Stimulated activated CD8-positive, alpha-beta memory T cell treated with anti-CD3 and anti-CD28 coated beads, Interleukin-2, amount 100 ng/mL, for 48 hours (primary cell): ENCODE results near the gene UBAC1.
"Not testable (repeated sequence)": the region's sequence is repeated elsewhere in the genome, so short reads cannot be mapped to it uniquely, and the experiment has no call there.

ENCODE experiments used
- DNase-seq, 2 donors: peaks; one replicate each; pipeline ENCODE4 v3.0.0-alpha.2; 2020; ENCODE audit warnings: low read depth in 2 of 2

The UBAC1 gene

DNA sequence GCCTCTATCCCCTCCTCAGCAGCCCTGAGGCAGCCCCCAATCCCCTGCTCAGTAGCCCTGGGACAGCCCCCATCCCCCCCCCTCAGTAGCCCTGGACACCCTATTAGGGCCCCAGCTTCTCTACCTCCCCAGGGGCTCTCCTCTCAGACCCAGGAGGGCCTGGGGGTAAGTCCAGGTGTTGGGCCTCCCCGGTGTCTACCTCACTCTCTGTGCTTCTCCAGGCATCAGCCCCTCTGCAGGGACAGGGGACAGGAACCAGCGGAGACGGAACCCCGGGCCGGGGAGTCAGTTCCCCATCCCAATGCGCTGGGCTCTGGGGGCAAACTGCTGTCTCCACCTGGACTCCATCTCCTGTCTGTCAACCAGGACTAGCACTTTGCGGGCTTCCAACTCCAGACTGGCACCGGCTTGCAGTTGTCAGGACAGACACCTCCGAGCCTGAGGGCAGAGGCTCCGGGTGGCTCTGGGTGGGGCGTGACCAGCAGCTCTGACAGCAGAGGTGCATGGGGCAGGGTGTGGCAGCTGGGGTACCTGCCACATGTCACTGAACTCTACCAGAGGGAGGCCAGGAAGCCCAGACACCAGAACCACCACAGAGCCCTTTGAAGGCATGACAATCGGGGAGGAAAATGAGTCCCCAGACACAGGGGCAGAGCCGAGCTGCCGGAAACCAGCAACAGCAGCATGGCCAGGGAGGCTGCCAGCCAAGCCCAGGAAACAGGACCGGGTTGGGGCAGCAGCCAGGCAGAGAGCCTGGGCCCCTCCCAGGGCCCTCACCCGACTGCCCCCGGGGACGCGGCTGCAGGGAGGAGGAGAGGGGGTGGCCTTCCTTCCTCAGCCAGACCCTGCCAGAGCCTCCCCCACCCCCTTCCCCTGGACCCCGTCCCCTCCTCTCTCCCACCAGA is 17.7 kb upstream of the UBAC1 start:
- DNase-seq = no peak

GRCh38 chr9:135976944-135977343 is 15.8 kb upstream of the UBAC1 start:
- no peak for DNase-seq

DNA sequence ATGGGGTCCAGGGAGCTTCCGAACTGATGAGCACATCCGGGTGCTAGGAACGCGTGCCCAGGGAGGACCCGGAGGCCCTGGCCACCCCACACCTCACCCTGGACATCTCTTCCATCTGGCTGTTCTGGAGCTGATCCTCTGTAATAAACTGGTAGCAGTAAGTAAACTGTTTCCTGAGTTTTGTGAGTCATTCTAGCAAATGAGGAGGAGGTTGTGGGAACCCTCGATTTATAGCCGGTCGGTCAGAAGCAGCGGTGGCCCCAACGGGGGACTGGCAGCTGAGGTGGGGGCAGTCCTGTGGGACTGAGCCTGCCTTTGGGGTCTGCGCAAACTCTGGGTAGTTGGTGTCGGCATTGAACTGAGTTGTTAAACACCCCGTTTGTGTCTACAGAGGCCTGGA is 15.4 kb upstream of the UBAC1 start:
- no peak for DNase-seq

DNA sequence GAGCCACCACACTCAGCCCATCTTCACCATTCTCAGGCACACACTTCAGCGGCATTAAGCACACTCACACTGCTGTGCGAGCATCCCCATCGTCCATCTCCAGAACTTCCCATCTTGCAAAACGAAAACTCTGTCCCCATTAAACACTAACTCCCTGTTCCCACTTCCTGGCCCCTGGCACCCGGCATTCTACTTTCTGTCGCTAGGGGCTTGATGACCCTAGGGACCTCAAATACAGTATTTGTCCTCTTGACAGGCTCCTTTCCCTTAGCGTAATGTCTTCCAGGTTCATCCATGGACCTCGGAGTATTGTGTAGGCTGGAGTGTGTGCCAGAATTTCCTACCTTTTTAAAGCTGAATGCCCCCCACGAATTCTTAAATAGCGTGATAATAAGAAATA is 14.7 kb upstream of the UBAC1 start:
- no peak for DNase-seq

DNA sequence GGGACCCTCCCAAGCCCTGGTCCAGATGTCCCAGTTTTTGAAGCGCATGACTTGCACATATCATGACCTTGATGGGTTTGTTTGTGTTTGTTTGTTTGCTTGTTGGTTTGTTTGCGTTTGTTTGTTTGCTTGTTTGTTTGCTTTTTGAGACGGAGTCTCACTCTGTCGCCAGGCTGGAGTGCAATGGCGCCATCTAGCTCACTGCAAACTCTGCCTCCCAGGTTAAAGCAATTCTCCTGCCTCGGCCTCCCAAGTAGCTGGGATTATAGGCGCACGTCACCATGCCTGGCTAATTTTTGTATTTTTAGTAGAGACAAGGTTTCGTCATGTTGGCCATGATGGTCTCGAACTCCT is 13.0 kb upstream of the UBAC1 start:
- DNase-seq = no peak

DNA sequence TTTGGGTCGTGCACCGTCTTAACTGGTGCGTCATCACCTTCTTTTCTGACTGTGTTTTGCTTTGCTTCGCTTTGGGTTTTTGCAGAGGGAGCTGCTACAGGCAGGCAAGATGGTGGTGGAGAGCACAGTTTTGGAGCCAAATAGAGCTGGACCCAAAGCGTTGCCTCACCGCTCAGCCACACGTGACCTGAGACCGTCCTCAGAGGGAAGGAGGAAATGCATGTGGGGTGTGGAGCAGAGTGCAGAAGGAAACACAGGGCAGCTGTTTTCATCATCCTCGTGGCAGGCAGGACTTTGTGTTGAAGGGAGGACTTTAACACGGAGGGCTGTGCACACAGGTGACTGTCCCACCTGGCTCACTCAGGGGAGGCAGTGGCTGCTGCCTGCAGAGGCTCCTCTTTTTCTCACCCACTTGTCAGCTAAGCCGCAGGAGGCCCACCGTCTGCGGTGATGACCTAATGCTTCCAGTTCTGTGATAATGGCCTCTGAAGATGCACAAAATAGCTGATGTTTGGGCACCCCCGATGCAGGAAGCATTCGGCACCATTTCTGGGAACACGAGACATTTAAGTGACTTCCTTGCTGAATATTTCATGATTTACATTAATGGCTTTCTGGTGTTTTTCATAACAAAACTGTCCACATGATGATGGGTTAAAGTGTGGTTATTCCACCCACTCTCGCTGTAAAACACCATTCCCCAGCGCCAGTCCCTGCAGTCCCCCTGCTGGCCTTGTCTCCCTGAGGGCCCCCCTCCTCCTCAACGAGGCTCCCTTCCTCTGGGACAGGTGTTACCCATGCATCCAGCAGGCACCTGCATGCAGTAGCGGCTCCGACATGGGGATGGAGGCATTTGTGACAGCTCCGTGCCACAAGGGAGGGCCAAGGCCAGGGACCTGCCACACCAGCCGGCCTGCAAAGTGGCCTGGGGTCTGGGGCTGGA is 12.4 kb upstream of the UBAC1 start:
- no peak for DNase-seq

GRCh38 chr9:135971892-135972291 is 10.7 kb upstream of the UBAC1 start:
- no peak for DNase-seq

- no peak for DNase-seq
Observed at GRCh38 chr9:135971111-135971766, 10.1 kb upstream of the UBAC1 start.

DNA sequence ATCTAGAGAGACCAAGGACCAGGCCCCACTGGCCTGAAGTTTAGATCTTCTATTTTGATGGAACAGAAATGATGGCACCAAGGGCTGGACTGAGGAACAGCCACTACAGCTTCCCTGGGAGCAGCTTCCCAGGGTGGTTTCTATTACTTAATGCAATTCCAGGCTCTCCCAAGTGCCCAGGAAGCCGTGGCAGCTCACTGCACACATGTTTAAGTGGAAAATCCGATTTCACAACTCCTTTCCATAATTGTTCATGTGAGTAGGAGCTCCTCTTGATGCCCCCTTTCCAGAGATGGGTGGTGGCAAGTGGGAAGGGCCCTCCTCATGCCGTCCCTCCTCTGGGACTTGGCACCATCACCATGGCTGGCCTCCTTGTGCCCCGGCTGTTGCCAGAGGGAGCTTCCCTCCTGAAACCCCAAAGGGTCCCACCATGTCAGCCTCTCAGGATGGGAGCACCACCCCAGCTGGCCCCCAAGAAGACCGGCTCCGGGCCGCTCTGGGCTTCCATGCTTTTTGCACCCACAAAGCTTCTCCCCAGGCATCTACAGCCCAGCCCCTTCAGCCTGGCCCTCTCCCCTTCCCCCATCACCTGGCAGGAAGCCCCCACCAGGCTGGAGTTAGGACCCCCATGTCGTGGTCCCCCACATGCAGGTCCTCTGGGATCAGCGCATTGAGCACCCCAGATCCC is 9.1 kb upstream of the UBAC1 start:
- no peak for DNase-seq

- DNase-seq = no peak
Observed at GRCh38 chr9:135969064-135969683, 8.0 kb upstream of the UBAC1 start.

DNA sequence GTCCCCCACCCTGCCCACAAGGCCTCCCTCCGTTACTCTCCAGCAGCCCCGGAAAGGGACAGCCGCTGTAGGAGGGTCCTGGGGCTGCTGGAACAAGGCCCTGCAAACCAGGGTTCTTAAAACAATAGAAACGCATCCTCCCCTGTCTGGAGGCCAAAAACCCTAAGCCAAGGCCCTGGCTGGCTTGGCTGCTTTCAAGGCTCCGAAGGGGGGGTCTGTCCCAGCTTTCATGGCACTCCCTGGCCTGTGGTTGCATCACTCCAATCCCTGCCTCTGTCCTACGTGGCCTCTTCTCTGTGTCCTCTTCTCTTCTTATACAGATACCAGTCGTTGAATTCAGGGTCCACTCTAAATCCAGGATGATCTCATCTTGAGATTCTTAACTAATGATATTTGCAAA is 7.4 kb upstream of the UBAC1 start:
- no peak for DNase-seq

DNA sequence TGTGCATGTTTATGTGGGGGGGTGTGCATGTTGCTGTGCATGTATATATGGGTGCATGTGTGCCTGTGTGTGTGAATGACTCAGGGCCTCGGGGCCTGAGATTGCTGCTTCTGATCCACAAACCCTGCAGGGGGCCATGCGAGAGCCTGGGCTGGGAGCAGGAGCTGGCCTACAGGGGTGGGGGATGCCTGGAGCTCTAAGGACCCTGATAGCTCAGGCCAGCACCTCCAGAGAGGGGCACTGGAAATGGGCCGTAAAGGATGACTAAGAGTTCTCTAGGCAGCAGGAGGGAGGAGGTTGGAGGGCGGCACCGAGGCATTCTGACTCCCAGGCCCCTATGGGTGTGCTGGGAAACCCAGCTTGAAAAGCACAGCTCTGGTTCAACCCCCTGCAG is 6.9 kb upstream of the UBAC1 start:
- no peak for DNase-seq

DNA sequence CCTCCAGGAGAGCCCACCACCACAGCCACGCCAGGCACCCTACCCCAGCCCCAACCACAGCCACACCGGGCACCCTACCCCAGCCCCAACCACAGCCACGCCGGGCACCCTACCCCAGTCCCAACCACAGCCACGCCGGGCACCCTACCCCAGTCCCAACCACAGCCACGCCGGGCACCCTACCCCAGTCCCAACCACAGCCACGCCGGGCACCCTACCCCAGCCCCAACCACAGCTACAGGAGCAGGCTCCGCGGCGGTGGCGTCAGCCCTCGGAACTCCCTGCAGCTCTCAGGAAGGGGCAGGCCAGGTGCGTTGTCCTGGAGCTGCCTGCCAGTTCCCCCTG is 5.7 kb upstream of the UBAC1 start:
- not testable (repeated sequence) for DNase-seq

DNA sequence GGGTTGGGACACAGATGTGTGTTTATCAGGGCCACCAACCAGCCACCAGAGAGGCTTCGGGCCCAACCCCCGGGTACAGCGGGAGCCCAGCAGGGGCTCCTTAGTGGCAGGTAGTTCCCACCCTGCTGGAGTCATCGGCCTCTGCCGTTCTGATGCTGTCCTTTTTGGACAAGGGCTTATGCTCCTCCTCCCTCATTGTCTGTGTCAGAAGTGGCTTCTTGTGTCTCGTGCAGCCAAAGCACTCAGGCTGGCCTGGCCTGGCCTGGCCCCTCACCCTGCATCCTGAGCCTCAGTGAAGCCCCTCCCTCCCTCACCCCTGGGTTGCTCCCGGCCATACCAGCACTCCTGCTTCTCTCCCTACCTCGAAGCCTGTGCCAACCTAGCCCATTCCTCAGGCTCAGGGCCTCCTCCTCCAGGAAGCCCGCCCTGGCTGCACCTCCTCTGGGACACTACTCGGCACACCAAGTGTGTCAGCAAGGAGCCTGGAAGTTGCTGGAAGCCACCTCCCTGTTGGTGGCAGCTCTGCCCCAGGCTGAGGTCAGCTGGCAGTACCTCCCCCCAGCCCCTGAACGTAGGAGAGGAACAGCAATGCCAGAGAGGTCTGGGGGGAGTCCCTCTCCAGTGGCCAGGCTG is 4.1 kb upstream of the UBAC1 start:
- DNase-seq = no peak

GRCh38 chr9:135963938-135964337 is 2.8 kb upstream of the UBAC1 start:
- DNase-seq = no peak

GRCh38 chr9:135963338-135963737 is 2.2 kb upstream of the UBAC1 start:
- DNase-seq = no peak

DNA sequence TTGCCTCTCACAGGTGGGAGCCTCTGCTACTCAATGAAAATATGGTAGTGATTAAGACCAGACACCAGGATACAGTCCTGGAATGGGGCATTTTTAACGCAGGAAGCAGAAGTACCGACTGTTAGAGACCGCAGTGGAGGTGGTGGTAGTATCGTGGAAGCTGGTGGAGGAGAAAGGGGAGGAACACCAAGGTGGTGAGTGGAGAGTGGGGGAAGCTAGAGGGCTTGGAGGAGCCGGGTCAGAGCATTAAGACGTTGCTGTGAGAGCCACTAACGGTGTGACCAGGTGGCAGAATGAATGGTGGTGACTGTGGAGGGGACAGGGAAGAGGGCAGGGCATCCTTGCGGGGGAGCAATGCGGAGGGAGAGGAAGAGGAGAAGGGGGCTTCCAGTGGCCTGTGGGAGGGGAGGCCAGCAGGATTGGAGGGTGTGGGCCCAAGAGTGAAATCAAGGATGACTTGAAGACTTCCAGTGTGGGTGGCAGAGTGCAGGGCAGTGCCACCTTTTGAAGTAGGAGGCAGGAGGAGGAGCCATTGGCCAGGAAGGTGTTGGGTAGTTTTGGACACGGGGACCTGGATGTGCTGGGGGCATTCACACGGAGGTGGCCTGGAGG is 1.6 kb upstream of the UBAC1 start:
- no peak for DNase-seq

GRCh38 chr9:135961811-135962695 is 880 bp upstream of the UBAC1 start:
- no peak for DNase-seq
